ENCODE results near the gene C5AR1. TPM values are rescaled to one million over a fixed set of nuclear protein-coding genes. Genes with fewer than 3 reads are reported as not detected.
"Not testable (repeated sequence)": the region's sequence is repeated elsewhere in the genome, so short reads cannot be mapped to it uniquely, and the experiment has no call there.

The C5AR1 gene
- polyA plus RNA-seq, 4 donors: 3.8 to 11.8 (median 6.0) TPM

GRCh38 chr19:47283405-47284059 lies 26.1 kb upstream of the C5AR1 start:
- no peak for DNase-seq (ENCODE audit: low read depth in 4 of 4, low spot score in 2 of 4)

- DNase-seq (ENCODE audit: low read depth in 4 of 4, low spot score in 2 of 4): peak in 2 of 4 donors; percentile 37 to 48
Observed at GRCh38 chr19:47284324-47284899, 25.2 kb upstream of the C5AR1 start.

GRCh38 chr19:47296036-47296435 lies 13.6 kb upstream of the C5AR1 start:
- DNase-seq (ENCODE audit: low read depth in 4 of 4, low spot score in 2 of 4): peak in 3 of 4 donors; percentile 35 to 70 (median 53)

- DNase-seq (ENCODE audit: low read depth in 4 of 4, low spot score in 2 of 4): not testable (repeated sequence)
Observed at GRCh38 chr19:47300867-47301266, 8.8 kb upstream of the C5AR1 start.

GRCh38 chr19:47302249-47302648 lies 7.4 kb upstream of the C5AR1 start:
- DNase-seq (ENCODE audit: low read depth in 4 of 4, low spot score in 2 of 4): no peak

- DNase-seq (ENCODE audit: low read depth in 4 of 4, low spot score in 2 of 4): no peak
Observed at GRCh38 chr19:47303966-47304365, 5.7 kb upstream of the C5AR1 start.

GRCh38 chr19:47305309-47305751 lies 4.3 kb upstream of the C5AR1 start:
- DNase-seq (ENCODE audit: low read depth in 4 of 4, low spot score in 2 of 4): peak in 1 of 4 donors; percentile 15

- no peak for DNase-seq (ENCODE audit: low read depth in 4 of 4, low spot score in 2 of 4)
Observed at GRCh38 chr19:47306303-47306702, 3.4 kb upstream of the C5AR1 start.

- DNase-seq (ENCODE audit: low read depth in 4 of 4, low spot score in 2 of 4): no peak
Observed at GRCh38 chr19:47309038-47309437, 623 bp upstream of the C5AR1 start.

GRCh38 chr19:47310323-47310722 lies 662 bp downstream of the C5AR1 start:
- no peak for DNase-seq (ENCODE audit: low read depth in 4 of 4, low spot score in 2 of 4)

GRCh38 chr19:47310819-47311218 lies 1.2 kb downstream of the C5AR1 start:
- DNase-seq (ENCODE audit: low read depth in 4 of 4, low spot score in 2 of 4): no peak

GRCh38 chr19:47312366-47313006 lies 2.8 kb downstream of the C5AR1 start:
- no peak for DNase-seq (ENCODE audit: low read depth in 4 of 4, low spot score in 2 of 4)

- no peak for DNase-seq (ENCODE audit: low read depth in 4 of 4, low spot score in 2 of 4)
Observed at GRCh38 chr19:47313754-47314295, 4.2 kb downstream of the C5AR1 start.

- no peak for DNase-seq (ENCODE audit: low read depth in 4 of 4, low spot score in 2 of 4)
Observed at GRCh38 chr19:47315125-47315821, 5.6 kb downstream of the C5AR1 start.

- DNase-seq (ENCODE audit: low read depth in 4 of 4, low spot score in 2 of 4): no peak
Observed at GRCh38 chr19:47316513-47316912, 6.9 kb downstream of the C5AR1 start.

- DNase-seq (ENCODE audit: low read depth in 4 of 4, low spot score in 2 of 4): no peak
Observed at GRCh38 chr19:47319923-47320871, 10.5 kb downstream of the C5AR1 start.

GRCh38 chr19:47321630-47322029 lies 12.0 kb downstream of the C5AR1 start:
- DNase-seq (ENCODE audit: low read depth in 4 of 4, low spot score in 2 of 4): no peak

GRCh38 chr19:47322058-47322457 lies 12.4 kb downstream of the C5AR1 start:
- DNase-seq (ENCODE audit: low read depth in 4 of 4, low spot score in 2 of 4): no peak

GRCh38 chr19:47323409-47323808 lies 13.7 kb downstream of the C5AR1 start:
- DNase-seq (ENCODE audit: low read depth in 4 of 4, low spot score in 2 of 4): no peak

- no peak for DNase-seq (ENCODE audit: low read depth in 4 of 4, low spot score in 2 of 4)
Observed at GRCh38 chr19:47323872-47324271, 14.2 kb downstream of the C5AR1 start.

All from left renal cortex interstitium (tissue), 4 donors.